ENCODE measurements around the gene LY6G5C.

Gene LY6G5C

DNA sequence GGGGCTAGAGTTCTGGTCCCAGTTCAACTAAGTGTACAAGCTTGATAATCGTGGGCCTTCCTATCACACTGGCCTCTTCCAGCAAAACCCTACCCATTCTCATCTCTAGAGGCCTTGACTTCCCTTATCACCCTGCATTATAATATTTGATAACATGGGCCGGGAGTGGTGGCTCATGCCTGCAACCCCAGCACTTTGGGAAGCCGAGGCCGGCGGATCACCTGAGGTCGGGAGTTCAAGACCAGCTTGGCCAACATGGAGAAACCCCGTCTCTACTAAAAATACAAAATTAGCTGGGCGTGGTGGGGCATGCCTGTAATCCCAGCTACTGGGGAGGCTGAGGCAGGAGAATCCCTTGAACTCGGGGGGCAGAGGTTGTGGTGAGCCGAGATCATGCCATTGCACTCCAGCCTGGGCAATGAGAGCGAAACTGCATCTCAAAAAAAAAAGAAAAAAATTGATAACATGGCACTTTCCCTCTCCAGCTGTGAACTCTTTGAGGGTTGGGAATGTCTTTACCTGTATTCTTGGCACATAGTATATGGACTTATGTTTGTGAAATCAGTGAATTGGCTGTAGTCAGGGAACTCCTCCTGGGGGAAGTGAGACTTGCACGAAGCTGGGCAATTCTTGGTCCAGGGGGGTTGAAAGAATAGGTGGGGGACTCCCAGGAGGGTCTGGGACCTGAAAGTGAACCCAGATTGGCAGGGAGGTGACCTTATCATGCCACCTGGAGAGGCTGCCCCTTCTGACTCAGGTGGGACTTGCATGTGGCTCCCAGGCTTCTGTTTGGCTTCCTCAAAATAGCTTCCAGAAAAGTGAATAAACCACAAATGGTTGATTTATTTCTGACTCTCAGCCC is 19.4 kb downstream of the LY6G5C start:
- TF ChIP-seq, protein P1, sequence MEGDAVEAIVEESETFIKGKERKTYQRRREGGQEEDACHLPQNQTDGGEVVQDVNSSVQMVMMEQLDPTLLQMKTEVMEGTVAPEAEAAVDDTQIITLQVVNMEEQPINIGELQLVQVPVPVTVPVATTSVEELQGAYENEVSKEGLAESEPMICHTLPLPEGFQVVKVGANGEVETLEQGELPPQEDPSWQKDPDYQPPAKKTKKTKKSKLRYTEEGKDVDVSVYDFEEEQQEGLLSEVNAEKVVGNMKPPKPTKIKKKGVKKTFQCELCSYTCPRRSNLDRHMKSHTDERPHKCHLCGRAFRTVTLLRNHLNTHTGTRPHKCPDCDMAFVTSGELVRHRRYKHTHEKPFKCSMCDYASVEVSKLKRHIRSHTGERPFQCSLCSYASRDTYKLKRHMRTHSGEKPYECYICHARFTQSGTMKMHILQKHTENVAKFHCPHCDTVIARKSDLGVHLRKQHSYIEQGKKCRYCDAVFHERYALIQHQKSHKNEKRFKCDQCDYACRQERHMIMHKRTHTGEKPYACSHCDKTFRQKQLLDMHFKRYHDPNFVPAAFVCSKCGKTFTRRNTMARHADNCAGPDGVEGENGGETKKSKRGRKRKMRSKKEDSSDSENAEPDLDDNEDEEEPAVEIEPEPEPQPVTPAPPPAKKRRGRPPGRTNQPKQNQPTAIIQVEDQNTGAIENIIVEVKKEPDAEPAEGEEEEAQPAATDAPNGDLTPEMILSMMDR (IDR thresholded peaks at IDR 0.05; ENCODE audit: low read depth, low read length, missing control alignments), result no peak
- DNase-seq (ENCODE audit: low read depth), result no peak
- H3K4me3 ChIP-seq (ENCODE audit: low read depth, low read length), result peak overlapping the region; percentile 92; the same call in 1 of the 2 replicates

DNA sequence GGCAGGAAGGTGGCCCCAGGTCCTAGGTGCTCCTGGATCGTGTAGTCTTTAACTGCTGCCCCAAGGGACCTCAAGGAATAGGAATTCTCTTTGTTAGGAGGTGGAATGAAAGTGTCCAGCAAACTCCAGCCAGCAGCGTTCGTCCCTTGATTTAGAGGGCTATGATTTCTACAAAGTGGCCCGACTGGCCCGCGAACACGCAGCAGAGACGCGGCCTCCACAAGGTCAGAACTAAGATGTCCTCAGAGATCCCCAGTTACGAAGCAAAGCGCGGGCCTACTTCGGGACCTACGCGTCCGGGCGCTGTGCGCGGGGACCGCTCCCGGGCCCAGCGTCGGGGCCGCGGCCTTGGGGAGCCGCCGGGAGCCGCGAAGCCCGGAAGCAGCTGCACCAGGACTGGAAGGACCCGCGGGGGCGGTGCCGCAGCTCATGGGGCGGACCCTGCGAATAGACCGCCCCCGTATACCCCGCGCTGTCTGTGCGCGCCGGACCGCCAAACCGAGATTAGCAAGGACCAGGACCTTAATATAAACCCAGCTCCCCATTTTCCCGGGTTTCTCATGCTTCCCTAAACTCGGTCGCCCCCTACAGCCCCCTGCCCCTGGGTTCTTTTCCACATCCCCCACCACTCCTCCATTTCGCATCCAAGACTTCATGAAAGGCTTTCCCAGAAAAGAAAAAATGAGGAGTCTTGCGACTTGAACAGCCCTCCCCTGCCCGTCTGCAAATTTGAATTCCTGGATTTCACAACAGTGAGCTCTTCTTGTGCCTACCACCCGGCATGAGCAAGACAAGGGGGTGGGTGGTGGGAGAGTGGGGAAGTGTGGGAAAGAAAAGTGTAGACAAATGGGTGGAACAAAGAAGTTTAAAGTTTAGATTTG is 20.2 kb downstream of the LY6G5C start, which contains the start of gene C6orf47:
TSS of gene C6orf47 (minus strand) at position 398 of the 881 bp plus-strand sequence. CDS start 831 bp downstream, outside the sequence.
- DNase-seq (ENCODE audit: low read depth), result no peak
- TF ChIP-seq, protein P1 (IDR thresholded peaks at IDR 0.05; ENCODE audit: low read depth, low read length, missing control alignments), result no peak
- H3K4me3 ChIP-seq (ENCODE audit: low read depth, low read length), result peak within 1 kb of the TSS; percentile 92

GRCh38 chr6:31659649-31660380 is 21.1 kb downstream of the LY6G5C start:
- TF ChIP-seq, protein P1 (IDR thresholded peaks at IDR 0.05; ENCODE audit: low read depth, low read length, missing control alignments), result no peak
- H3K4me3 ChIP-seq (ENCODE audit: low read depth, low read length), result peak overlapping the region; percentile 92
- DNase-seq (ENCODE audit: low read depth), result no peak

DNA sequence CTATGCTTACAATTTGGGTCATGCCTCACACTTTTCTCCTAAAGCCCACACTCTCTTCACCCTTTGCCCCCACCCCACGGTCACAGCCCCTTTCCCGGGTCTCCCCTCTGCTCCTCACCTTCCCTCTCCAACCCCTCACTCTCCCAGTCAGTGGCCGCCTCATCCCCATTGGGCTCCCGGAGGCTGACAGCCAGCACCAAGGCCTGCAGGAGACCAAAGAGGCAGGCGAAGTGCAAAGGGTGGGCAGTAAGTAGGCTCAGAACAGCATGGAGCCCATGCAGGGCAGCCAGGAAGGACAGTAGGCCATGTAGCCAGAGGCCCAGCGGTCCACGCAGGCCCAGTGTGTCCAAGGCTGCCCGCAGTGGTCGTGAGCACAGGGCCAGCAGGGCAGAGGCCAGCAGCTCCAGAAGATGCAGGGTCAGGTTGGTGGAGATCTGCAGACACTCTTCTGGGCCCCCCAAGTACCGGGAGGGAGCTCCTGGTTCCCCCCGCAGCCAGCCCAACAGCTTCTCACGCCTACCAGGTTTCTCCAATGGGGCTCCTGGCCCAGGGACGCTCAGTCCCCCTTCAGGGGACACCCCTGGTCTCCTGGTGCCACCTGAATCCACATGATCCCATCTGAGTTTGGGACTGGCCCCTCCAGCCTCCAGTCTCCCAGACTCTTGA is 21.8 kb downstream of the LY6G5C start:
- TF ChIP-seq, protein P1 (IDR thresholded peaks at IDR 0.05; ENCODE audit: low read depth, low read length, missing control alignments), result no peak
- no peak for DNase-seq (ENCODE audit: low read depth)
- H3K4me3 ChIP-seq (ENCODE audit: low read depth, low read length), result peak overlapping the region; percentile 92

DNA sequence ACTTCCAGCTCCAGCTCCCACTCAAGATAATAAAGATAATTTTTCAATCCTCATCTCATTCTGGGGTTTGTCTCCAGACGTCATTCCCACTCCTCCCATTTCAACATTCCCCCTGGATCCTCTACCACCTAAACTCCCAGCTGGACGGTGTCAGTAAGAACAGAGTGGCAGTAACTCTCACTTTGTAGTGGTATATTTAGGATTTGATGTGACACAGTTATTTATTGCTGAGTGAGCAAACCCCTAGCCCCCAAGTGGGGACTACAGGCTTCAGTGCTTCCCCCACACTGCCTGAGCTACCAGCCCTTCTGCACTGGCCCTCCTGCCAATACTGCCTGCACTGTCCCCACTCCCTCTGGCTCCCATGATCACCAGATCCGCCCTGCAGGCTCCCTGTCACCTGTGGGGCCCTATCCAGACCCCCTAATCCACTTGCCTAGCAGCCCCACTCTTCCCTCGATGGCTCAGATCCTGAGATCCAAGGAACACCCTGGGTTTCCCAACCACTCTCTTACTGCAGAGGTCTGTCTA is 22.6 kb downstream of the LY6G5C start:
- TF ChIP-seq, protein P1 (IDR thresholded peaks at IDR 0.05; ENCODE audit: low read depth, low read length, missing control alignments), result no peak
- H3K4me3 ChIP-seq (ENCODE audit: low read depth, low read length), result peak overlapping the region; percentile 92
- no peak for DNase-seq (ENCODE audit: low read depth)
